CD4-positive, alpha-beta T cell treated with Interleukin-1 beta for 1 hour (primary cell): ENCODE results near the gene ABLIM2.

Experiments
- DNase-seq, 2 donors: peaks; one replicate each; pipeline ENCODE4 v3.0.0-alpha.2; 2020 to 2022

The ABLIM2 gene

GRCh38 chr4:8136529-8136928 lies 22.1 kb downstream of the ABLIM2 start:
- no peak for DNase-seq

DNA sequence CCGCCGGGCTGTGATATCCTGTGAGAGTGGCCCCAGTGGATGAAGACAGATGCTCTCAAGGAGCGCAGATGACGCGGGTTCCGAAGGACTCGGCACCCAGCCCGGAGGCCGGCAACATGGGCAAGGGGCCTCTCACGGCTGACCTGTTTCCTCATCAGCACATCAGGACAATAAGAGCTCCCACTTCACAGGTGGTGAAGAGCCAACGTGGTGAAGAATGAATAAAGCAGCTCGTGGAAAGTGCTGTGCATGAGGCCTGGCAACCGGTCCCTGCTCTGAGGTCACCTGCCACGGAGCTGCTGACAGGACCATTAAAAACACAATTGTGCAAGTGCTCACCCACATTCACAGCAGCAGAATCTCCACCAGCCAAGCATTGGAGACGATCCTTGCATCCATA lies 22.9 kb downstream of the ABLIM2 start:
- no peak for DNase-seq

DNA sequence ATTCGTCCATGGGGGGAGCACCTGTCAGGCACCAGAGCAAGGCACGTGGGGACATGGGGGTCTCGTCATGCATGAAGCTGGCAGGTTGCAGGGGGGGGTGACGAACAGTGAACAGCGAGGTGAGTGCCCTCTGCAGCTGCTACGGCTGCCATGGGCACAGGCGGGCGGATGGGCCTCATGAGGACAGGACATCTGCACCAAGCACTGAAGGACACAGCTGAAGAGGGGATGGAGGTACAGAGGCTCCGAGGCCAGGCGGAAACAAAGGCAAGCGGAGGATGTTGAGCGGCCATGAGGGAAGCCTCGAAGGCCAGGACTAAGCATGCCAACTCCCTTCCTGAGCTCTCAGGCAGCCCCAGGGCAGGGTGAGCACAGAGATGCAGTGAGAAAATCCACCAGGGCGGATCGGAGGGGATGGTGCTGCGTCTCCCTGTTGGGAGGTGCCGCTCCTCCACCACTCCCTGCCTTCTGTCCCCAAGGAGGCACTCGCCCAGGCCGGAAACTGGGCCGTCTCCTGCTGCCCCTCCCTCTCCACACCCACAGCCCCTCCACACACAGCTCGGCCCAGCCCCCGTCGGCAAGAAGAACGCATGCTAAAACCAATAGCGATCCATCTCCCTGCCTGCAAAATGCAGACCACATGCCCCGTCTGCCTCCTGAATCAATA lies 24.6 kb downstream of the ABLIM2 start:
- no peak for DNase-seq

DNA sequence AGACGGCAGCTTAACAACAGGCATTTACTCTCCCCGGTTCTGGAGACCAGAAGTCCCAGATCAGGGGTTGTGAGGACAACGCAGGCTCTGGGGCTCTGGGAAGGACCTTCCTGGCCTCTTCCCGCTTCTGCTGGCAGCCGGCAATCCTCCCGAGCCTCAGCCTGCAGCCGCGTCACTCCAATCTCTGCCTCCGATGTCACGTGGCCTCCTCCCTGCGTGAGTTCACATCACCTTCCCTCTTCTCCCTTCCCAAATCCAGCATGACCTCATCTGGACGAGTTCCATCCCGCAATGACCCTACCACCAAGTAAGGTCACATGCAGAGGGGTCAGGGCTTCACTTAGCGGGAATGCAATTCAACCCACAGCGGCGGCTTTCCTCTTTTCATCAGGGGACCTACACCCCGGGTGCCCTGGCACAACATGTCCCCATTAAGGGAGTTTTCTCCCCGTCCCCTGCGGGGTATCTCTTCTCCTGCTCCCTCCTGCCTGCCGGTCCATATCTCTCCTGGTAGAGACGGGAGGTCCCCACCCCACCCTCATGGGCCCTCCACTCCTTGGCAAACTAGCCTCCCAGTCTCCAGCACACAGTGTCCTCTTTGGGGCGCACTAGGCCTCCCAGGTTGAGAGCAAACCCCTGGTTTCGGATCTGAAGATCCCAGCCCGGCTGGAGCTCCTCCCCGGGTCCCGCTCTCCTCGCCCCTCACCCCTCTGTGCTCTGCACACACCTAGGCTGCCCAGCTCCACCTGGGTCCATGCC lies 25.5 kb downstream of the ABLIM2 start:
- DNase-seq = no peak

DNA sequence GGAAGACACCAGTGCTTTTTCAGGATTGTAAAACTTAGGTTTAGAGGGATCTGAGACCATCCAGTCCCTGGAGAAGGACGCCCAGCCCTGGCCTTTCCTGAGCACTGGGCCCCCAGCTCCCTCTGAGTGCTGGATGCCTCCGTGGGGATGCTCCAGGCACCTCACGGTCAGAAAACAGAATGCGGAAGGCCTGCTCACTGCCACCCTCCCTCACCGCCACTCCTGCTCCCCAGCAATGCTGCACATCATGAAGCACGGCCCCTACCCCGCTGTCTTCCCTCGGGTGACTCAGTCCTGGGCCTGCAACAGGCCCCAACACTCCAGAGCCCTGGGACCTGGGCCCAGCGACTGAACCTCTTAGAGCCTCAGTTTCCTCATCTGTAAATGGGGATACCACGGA lies 26.2 kb downstream of the ABLIM2 start:
- no peak for DNase-seq

DNA sequence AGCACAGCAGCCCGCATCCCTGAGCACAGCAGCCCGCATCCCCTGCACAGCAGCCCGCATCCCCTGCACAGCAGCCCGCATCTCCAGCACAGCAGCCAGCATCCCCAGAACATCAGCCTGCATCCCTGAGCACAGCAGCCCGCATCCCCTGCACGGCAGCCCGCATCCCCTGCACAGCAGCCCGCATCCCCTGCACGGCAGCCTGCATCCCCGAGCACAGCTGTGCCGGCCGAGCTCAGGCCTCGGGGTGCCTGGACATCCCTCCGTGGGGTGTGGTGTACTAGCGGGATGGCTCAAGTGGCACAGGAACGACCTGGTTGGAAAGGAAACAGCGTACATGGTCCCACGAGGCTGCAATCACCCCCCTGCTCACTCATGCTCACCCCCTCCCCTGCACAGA lies 26.8 kb downstream of the ABLIM2 start:
- no peak for DNase-seq

DNA sequence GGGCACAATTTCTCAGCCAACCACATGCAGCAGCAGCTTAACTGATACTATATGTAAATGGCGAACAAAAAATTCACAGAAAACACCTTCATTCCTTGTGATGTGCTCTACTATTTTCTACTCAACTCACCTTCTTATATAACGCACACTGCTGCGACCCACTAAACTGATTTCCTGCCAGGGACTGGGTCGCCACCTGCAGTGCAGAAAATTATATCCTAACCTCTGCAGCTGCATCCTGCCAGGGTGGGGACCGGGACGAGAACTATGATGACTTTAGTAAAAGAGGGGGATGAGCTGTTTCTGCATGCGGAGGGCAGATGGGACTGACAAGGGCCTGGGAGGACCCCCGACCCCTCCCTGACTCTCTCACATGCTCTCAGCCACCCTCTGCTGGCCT lies 27.4 kb downstream of the ABLIM2 start:
- DNase-seq = no peak

- no peak for DNase-seq
These were observed 28.1 kb downstream of the ABLIM2 start for GRCh38 chr4:8130346-8131066.

DNA sequence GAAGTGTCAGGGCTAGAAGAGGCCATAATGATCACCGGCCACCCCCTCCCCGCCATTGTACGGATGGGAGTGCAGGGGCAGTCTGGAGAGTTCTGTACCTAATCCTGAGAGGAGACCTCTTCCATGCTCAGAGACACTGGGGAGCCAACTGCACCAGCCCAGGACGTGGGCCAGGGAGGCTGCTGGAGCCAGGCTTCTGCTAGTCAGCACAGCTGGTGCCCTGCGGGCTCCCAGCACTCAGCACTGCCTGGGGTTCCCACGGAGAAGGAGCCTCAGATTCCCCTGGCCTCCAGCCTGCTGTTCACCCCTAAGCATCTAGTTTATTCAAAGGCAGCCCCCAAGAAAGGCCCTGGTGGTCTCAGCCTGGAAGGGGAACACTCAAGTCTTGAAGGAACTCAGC lies 28.8 kb downstream of the ABLIM2 start:
- no peak for DNase-seq

DNA sequence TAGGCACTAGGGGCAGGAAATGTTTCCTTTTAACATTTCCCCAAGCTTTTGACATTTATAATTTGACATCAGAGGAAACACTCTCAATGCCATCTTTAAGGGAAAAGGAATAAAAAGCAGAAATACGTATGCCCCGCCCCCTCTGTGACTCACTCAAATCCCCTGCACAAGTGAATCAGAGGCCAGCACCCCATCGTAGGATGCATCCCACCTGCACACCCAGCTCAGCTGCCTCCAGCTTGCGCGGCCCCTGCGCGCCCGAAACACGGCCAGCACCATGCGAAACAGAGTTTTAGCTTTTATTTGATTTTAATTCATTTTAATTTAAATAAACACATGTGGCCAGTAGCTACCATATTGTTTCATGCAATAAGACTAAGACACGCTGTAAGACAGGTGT lies 29.5 kb downstream of the ABLIM2 start:
- DNase-seq = no peak

DNA sequence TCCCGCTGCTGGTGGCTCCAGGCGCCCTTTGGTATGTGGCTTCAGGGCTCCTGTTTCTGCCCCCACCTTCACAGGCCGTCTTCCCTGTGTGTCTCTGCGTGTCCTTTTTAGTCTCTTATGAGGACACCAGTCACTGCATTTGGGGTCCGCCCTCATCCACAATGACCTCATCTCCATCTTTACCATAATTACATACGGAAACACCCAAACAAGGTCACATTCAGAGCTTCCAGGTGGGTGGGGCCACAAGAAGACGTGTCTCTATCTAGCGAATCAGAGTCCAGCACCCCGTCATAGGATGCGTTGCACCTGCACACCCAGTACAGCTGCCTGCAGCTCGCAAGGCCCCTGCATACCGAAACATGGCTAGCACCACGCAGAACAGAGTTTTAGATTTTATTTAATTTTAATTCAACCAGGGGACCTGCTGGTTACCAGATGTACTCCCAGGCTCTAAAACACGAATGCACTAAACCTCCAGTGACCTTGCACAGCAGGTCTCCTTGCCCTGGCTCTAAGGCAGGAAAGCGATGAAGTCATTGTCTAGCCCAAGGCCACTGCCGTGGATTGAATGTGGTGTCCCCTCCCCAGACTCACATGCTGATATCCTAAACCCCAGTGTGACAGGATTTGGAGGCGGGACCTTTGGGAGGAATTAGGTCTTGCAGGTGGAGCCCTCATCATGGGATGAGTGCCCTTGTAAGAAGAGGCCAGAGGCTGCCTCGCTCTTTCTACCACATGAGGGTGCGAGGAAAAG lies 30.3 kb downstream of the ABLIM2 start:
- DNase-seq = no peak

- DNase-seq = no peak
These were observed 31.4 kb downstream of the ABLIM2 start for GRCh38 chr4:8127051-8127826.

DNA sequence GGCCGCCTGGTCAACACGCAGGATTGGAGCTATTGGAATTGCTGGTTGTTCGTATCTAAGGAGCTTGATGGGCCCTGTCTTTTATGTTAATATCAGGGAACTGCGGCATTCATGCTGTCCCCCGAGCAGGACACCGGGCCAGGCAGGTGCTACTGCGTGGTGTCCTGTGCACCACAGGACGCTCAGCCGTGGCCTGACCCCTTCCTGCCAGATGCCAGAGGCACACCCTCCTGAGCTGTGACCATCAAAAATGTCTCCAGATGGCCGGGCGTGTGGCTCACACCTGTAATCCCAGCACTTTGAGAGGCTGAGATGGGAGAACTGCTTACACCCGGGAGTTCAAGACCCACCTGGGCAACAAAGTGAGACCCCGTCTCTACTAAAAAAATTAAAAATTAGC lies 32.1 kb downstream of the ABLIM2 start:
- no peak for DNase-seq

DNA sequence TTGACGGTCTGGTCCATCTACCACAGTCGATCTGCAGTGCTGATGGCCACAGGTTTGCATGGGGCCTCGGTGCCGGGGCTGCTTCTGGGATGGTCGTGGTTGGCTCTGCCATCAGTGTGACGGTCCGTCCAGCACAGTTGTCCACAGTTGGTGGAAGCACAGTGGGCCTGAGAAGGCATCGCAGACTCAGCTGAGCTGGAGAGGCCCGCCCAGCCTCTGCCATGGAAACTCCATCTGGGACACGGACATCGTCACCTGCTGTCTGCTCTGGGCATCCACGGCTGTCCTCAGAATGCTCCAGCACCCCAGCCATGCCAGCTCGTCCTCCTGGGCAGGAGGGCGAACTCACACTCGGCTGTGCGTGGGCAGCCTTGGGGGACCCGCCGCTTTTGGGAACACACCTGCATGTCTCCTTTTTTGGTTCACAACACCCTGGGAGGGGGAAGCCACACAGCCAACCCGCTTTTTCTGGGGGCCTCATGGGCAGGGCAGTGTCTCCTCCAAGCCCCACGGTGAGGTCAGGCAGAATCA lies 33.0 kb downstream of the ABLIM2 start:
- DNase-seq = no peak

- no peak for DNase-seq
These were observed 34.7 kb downstream of the ABLIM2 start for GRCh38 chr4:8123870-8124269.

GRCh38 chr4:8123389-8123788 lies 35.2 kb downstream of the ABLIM2 start:
- DNase-seq = no peak

DNA sequence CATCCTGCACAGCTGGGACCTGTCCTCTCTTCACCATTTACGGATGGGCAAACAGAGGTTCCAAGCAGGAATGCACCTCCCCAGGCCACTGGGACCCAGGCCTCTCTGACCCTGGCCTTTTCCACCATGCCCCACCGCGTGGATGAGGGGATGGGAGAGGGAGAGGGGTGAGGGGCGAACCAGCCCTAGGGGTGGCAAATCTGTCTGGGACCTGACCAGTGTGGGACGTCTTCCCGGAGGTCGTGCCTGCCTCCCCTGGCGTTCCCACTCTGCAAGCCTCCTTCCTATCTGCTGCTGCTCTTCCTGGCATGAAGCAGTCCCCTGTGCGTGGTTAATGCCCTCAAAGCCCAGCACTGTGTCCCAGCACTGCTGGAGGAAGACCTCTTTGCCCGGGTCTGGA lies 35.9 kb downstream of the ABLIM2 start:
- DNase-seq = no peak

GRCh38 chr4:8121292-8122015 lies 37.2 kb downstream of the ABLIM2 start:
- no peak for DNase-seq

- no peak for DNase-seq
These were observed 38.1 kb downstream of the ABLIM2 start for GRCh38 chr4:8120501-8120900.

- no peak for DNase-seq
These were observed 38.7 kb downstream of the ABLIM2 start for GRCh38 chr4:8119877-8120276.

- DNase-seq = no peak
These were observed 40.1 kb downstream of the ABLIM2 start for GRCh38 chr4:8118531-8118930.

DNA sequence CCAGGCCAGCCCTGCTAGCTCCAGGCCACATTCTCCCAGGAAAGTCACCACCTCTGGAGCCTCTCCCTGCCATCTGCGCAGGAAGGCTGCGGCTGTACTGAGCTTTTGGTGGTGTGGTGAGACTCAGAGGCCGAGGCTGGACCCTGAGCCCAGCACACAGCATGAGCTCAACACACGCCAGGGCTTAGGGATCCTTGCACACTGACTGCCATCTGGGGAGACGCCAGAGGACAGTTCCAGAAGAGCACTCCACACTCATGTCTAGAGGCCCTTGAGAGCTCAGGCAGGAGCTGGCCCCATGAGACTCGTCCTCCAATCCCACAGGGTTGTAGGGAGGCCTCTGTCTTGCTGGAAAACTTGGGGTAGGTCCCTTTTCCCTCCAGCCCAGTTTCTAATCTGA lies 40.6 kb downstream of the ABLIM2 start:
- DNase-seq = no peak
